Right lobe of liver (tissue), 6 donors: ENCODE data around the gene CACNA2D2. TPM values are rescaled to one million over a fixed set of nuclear protein-coding genes. Genes with fewer than 3 reads are reported as not detected.

ENCODE experiments used
- ATAC-seq, 4 donors: fragments of 200-7000 bp; cut with Tn5 transposase; one replicate each; pipeline ENCODE4 v1.9.1; 2020; ENCODE audit warnings: mild to moderate bottlenecking in 4 of 4, moderate library complexity in 4 of 4
- DNase-seq, 3 donors: peaks; one replicate each; pipeline ENCODE4 v3.0.0-alpha.2; 2020
- H3K27ac ChIP-seq, 3 donors: fragments of 200-600 bp; one replicate each; pipeline ENCODE4 v1.8.0; 2022
- H3K27me3 ChIP-seq, 2 donors: fragments of 200-600 bp; one replicate each; pipeline ENCODE4 v1.8.0; 2022
- H3K36me3 ChIP-seq, 4 donors: fragments of 200-600 bp; sonication (generic) in 1 of 4; one replicate each; pipeline versions ENCODE4 v1.5.1 to v1.8.0; 2017 to 2022; ENCODE audit warnings: control low read depth in 1 of 4
- H3K4me1 ChIP-seq, 4 donors: fragments of 200-600 bp; sonication (generic) in 1 of 4; one replicate each; pipeline versions ENCODE4 v1.5.1 to v1.8.0; 2017 to 2022; ENCODE audit warnings: control low read depth in 1 of 4
- H3K4me3 ChIP-seq, 3 donors: fragments of 200-600 bp; one replicate each; pipeline ENCODE4 v1.8.0; 2022
- H3K9me3 ChIP-seq, 4 donors: fragments of 200-600 bp; sonication (generic) in 1 of 4; one replicate each; pipeline versions ENCODE4 v1.5.1 to v1.8.0; 2017 to 2022; ENCODE audit warnings: control low read depth in 1 of 4
- CTCF ChIP-seq, 4 donors: fragments of 200-600 bp in 3 of 4; fragments of 450-650 bp in 1 of 4; IDR thresholded peaks; one replicate each; pipeline versions ENCODE4 v1.5.1 to v1.8.0; 2016 to 2022; ENCODE audit warnings: antibody characterized with exemption in 4 of 4, mild to moderate bottlenecking in 2 of 4
- POLR2A ChIP-seq: fragments of 450-650 bp; IDR thresholded peaks from one replicate; pipeline ENCODE4 v1.6.1; 2017; ENCODE audit warnings: antibody characterized with exemption, mild to moderate bottlenecking
- WGBS: methylation state at CpG from one replicate; pipeline ENCODE4 v1.1.6; 2018; ENCODE audit warnings: low coverage, low lambda C conversion rate; ENCODE audit not compliant: insufficient coverage; ENCODE audit errors: missing lambda C conversion rate; 5-methylcytosine and 5-hydroxymethylcytosine counted together
- intact Hi-C, 2 donors: fragments of 100-400 bp; cut with DNase I; formaldehyde crosslinking; loops; one replicate each; pipeline versions ENCODE4 v1.11.2 to v1.14.1; 2022
- total RNA-seq, 6 experiments: library from RNA; depleted of rRNA in 2 of 6; stranded (reverse); fragments of >200 nt in 2 of 6; fragmentation: NEBNext Ultra II Directional in 3 of 6; extraction: Animal tissue kit (Norgen Biotek cat#: 25700) in 3 of 6; gene quantifications; one replicate each; pipeline versions ENCODE4 v1.1.0 to v1.2.4, GENCODE V29; 2016 to 2023
- donor health status: DM: no; HTN: yes; CAD: no.
- donor health status: DM: no; HTN: no; CAD: no.
- donor health status: DM: no; HTN: no; CAD: no.
- donor health status: DM: no; HTN: yes; CAD: no.
- donor health status: DM: no; HTN: yes; CAD: no.

The CACNA2D2 gene
- total RNA-seq, 6 experiments from 2014 or later = 0.06 to 0.39 (median 0.26) TPM; not detected in 1

- Histone ChIP-seq H3K36me3 (no peaks in the 10 kb centered on the region), H3K4me3 (no peak overlapping the region), H3K4me1 (peaks cover 0 to 11% (median 2%) of the 10 kb centered on the region in 4 donors), H3K27me3 (no peaks in the 10 kb centered on the region), H3K9me3 (no peaks in the 10 kb centered on the region), H3K27ac (no peak overlapping the region)
- ATAC-seq = no peak
- TF ChIP-seq CTCF (IDR thresholded peaks at IDR 0.05) (no peak), POLR2A (no peak)
- intact Hi-C loops = no loop called here
- WGBS = 42% methylated on average over 4 of the region's 4 CpGs
- DNase-seq = no peak
Measured at GRCh38 chr3:50480471-50480870, 23.0 kb downstream of the CACNA2D2 start.

- Histone ChIP-seq H3K9me3 (no peaks in the 10 kb centered on the region), H3K27ac (no peak overlapping the region), H3K4me1 (peaks cover 0 to 11% (median 2%) of the 10 kb centered on the region in 4 donors), H3K27me3 (no peaks in the 10 kb centered on the region), H3K36me3 (no peaks in the 10 kb centered on the region), H3K4me3 (no peak overlapping the region)
- no peak for TF ChIP-seq CTCF (IDR thresholded peaks at IDR 0.05)
- no peak for TF ChIP-seq POLR2A
- DNase-seq (no peak), ATAC-seq (no peak)
- intact Hi-C loops = no loop called here
- 63% methylated on average over 1 of the region's 4 CpGs for WGBS
Measured at GRCh38 chr3:50479523-50479922, 23.9 kb downstream of the CACNA2D2 start.

GRCh38 chr3:50478671-50479260, 24.7 kb downstream of the CACNA2D2 start:
- no peaks in the 10 kb centered on the region for H3K36me3 ChIP-seq
- 88% methylated on average over 2 of the region's 2 CpGs for WGBS
- no peak overlapping the region for H3K4me3 ChIP-seq
- H3K27ac ChIP-seq = no peak overlapping the region
- H3K9me3 ChIP-seq = no peaks in the 10 kb centered on the region
- no peak for DNase-seq
- no peak for TF ChIP-seq CTCF (IDR thresholded peaks at IDR 0.05)
- no peak for TF ChIP-seq POLR2A
- ATAC-seq = no peak
- intact Hi-C loops = no loop called here
- no peaks in the 10 kb centered on the region for H3K27me3 ChIP-seq
- H3K4me1 ChIP-seq = peaks cover 0 to 11% (median 2%) of the 10 kb centered on the region in 4 donors

GRCh38 chr3:50478051-50478450, 25.4 kb downstream of the CACNA2D2 start:
- intact Hi-C loops = no loop called here
- peaks cover 0 to 11% (median 2%) of the 10 kb centered on the region in 4 donors for H3K4me1 ChIP-seq
- DNase-seq (peak; percentile 35 to 72 (median 60)), ATAC-seq (peak; percentile 74 to 87 (median 76))
- 71% methylated on average over 4 of the region's 7 CpGs for WGBS
- TF ChIP-seq CTCF (IDR thresholded peaks at IDR 0.05) (no peak), POLR2A (no peak)
- no peak overlapping the region for H3K4me3 ChIP-seq
- no peaks in the 10 kb centered on the region for H3K27me3 ChIP-seq
- H3K9me3 ChIP-seq = no peaks in the 10 kb centered on the region
- no peak overlapping the region for H3K27ac ChIP-seq
- no peaks in the 10 kb centered on the region for H3K36me3 ChIP-seq
